Stimulated activated naive CD8-positive, alpha-beta T cell treated with anti-CD3 and anti-CD28 coated beads, Interleukin-15, amount 100 ng/mL, for 72 hours (primary cell): ENCODE measurements around the gene PPP2R2C.

Source experiments
- ATAC-seq: fragments of 150-1000 bp; cut with Tn5 transposase; 2 replicates; pipeline ENCODE4 v1.10.0; 2021; ENCODE audit warnings: mild to moderate bottlenecking, moderate library complexity
- DNase-seq, 2 donors: peaks; one replicate each; pipeline ENCODE4 v3.0.0; 2021 to 2022
- H3K27ac Mint-ChIP-seq, 2 donors: one replicate each; pipeline ENCODE4 v1.8.0; 2022; ENCODE audit warnings: mild to moderate bottlenecking in 2 of 2, mixed read lengths in 2 of 2, moderate library complexity in 2 of 2
- H3K27me3 Mint-ChIP-seq: one replicate; pipeline ENCODE4 v1.8.0; 2022; ENCODE audit warnings: mixed read lengths
- H3K4me1 Mint-ChIP-seq: one replicate; pipeline ENCODE4 v1.8.0; 2022; ENCODE audit warnings: mild to moderate bottlenecking, mixed read lengths
- H3K4me3 Mint-ChIP-seq, 2 donors: one replicate each; pipeline ENCODE4 v1.8.0; 2022; ENCODE audit warnings: mild to moderate bottlenecking in 2 of 2, mixed read lengths in 2 of 2, moderate library complexity in 1 of 2
- H3K9me3 Mint-ChIP-seq, 2 donors: one replicate each; pipeline ENCODE4 v1.8.0; 2022; ENCODE audit warnings: mixed read lengths in 2 of 2

PPP2R2C gene

DNA sequence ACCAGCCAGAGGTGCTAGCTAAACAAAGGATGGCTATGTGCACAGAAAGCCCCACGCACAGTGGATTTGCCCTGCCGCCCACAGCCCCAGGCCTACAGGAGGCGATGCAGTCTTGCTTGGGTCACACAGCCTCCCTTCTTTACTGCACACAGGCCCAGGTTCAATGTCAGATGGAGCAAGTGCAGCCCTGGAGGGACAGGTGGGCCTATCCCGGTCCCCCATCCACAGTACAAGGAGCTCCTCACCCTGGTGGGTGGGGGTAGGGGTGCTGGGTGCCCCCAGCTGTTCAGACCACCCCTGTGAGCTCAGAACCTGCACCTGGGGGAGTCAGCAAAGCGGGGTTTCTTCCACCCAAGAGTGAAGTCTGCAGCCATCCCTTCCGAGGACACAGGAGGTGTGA lies 114.9 kb downstream of the PPP2R2C start:
- ATAC-seq (no peak), DNase-seq (no peak)
- Mint-ChIP-seq H3K9me3 (no peaks in the 10 kb centered on the region), H3K4me3 (no peak overlapping the region), H3K4me1 (no peaks in the 10 kb centered on the region), H3K27ac (no peak overlapping the region), H3K27me3 (peaks cover 51% of the 10 kb centered on the region)

GRCh38 chr4:6356076-6356560 lies 116.3 kb downstream of the PPP2R2C start:
- Mint-ChIP-seq H3K4me3 (no peak overlapping the region), H3K9me3 (no peaks in the 10 kb centered on the region), H3K4me1 (no peaks in the 10 kb centered on the region), H3K27me3 (peaks cover 46% of the 10 kb centered on the region), H3K27ac (no peak overlapping the region)
- ATAC-seq (no peak), DNase-seq (no peak)

GRCh38 chr4:6355052-6355451 lies 117.4 kb downstream of the PPP2R2C start:
- no peaks in the 10 kb centered on the region for H3K9me3 Mint-ChIP-seq
- no peaks in the 10 kb centered on the region for H3K4me1 Mint-ChIP-seq
- H3K27me3 Mint-ChIP-seq = peaks cover 40% of the 10 kb centered on the region
- ATAC-seq (no peak), DNase-seq (no peak)
- no peak overlapping the region for H3K27ac Mint-ChIP-seq
- no peak overlapping the region for H3K4me3 Mint-ChIP-seq

GRCh38 chr4:6354626-6355025 lies 117.8 kb downstream of the PPP2R2C start:
- Mint-ChIP-seq H3K9me3 (no peaks in the 10 kb centered on the region), H3K27me3 (peaks cover 40% of the 10 kb centered on the region), H3K4me3 (no peak overlapping the region), H3K4me1 (no peaks in the 10 kb centered on the region), H3K27ac (no peak overlapping the region)
- ATAC-seq (no peak), DNase-seq (no peak)

DNA sequence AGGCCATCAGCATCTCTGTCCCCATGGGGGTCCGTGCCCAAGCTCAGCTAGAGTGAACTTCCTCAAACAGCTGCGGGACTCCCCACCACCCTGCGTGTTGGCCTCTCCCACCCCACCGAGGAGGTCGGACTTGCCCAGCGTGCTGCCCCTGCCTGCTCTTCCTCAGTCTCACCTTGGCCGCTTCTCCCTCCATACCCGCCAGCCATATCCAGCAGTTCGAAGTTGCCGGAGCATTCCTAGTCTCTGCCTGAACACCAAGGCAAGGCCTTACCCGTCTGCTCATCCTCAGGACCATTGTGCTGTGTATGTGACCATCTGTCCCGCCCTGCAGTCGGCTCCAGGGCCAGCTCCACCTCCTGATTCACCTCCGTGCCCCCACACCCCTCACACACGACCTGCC lies 118.3 kb downstream of the PPP2R2C start:
- H3K27me3 Mint-ChIP-seq = peaks cover 40% of the 10 kb centered on the region

GRCh38 chr4:6352031-6352692 lies 120.3 kb downstream of the PPP2R2C start:
- Mint-ChIP-seq H3K9me3 (no peaks in the 10 kb centered on the region), H3K27me3 (peaks cover 41% of the 10 kb centered on the region), H3K27ac (no peak overlapping the region), H3K4me3 (no peak overlapping the region), H3K4me1 (no peaks in the 10 kb centered on the region)
- ATAC-seq (no peak), DNase-seq (no peak)

More for the DNA sequence above, 118.3 kb downstream of the PPP2R2C start:
- no peak overlapping the region for H3K27ac Mint-ChIP-seq
- no peak for ATAC-seq
- DNase-seq = no peak
- H3K4me3 Mint-ChIP-seq = no peak overlapping the region
- no peaks in the 10 kb centered on the region for H3K4me1 Mint-ChIP-seq
- H3K9me3 Mint-ChIP-seq = no peaks in the 10 kb centered on the region

DNA sequence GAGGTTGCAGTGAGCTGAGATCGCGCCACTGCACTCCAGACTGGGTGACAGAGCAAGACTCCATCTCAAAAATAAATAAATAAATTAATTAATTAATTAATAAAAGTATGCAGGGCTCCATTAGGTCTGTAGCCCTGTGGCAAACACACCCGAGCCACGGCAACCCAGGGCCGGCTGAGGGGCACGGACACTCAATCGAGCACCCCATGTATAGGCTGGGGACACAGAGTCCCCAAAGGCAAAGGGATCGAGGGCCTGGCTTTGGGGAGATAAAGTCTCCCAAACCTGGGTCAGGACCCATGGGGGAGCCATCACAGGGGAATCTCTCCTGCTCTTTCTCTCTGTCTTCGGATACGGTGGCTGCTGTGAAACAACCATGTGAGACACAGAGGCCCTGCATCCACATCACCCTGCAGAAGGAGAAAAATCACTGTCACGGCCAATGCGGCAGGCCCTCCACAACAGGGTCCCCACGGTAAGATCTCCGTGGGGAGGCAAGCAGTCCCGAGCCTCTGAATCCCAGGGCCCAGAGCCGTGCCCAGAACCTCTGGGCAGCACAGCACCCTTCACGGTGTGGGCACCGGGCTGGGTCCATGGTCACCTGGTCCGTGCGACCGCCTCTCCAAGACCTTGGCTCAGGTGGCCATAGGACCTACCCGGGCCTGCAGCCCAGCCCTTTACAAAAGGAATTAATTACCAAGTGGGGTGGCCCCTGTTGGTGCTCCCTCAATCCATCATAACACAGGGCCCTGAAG lies 121.0 kb downstream of the PPP2R2C start:
- Mint-ChIP-seq H3K27me3 (peaks cover 41% of the 10 kb centered on the region), H3K4me1 (no peaks in the 10 kb centered on the region), H3K27ac (no peak overlapping the region), H3K9me3 (no peaks in the 10 kb centered on the region), H3K4me3 (no peak overlapping the region)
- ATAC-seq (no peak), DNase-seq (no peak)

DNA sequence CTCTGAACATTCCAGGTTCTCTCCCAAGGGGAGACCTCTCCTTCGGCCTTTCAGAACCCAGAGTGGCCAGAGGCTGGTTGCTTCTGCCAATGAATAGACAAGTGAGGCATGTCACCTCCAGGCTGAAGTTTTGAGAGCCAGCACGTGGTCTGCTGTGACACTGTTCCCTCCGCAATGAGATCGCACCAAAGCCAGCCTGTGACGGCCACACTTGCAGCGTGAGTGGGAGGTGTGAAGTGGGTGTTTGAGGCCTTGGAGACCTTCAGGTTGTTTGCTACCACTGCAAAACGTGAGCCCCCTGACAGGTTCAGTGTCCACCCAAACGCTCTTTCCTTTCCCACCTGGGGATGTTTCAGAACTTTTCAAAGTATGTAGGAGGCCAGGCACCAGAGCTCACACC lies 121.8 kb downstream of the PPP2R2C start:
- Mint-ChIP-seq H3K4me1 (no peaks in the 10 kb centered on the region), H3K27ac (no peak overlapping the region), H3K9me3 (no peaks in the 10 kb centered on the region), H3K27me3 (peaks cover 41% of the 10 kb centered on the region), H3K4me3 (no peak overlapping the region)
- DNase-seq (no peak), ATAC-seq (no peak)

DNA sequence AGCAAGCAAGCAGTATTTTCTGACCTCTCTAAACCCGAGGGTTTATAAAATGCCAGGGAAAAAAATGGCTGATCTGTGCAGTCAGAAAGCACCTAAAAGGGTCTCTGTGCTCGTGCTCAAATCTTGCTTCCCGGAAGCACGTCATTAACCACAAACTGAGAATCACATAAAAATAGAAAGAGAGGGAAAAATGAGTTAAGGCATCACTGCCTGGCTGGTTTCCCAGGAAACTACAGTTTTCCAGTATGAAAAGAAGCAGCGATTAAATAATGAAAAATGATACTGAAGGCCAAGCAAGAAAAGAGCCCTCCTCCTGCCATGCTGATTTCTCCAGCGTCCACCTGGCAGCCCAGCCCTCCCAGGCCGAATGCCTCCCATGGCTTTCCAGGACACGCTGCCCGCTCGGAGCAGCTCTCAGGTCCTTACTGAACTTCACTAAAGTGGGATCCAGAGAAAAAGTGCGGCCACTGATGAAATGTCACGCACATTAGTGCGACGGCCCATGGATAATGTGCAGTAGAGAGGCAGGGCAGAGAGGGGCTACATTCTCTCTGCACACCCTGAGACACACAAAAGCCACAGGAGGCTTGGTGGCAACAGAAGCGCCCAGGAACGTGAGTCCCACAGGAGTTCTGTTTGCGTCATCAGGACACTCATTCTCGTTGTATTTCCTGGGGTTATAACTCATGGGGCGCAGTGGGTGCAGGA lies 122.4 kb downstream of the PPP2R2C start:
- no peaks in the 10 kb centered on the region for H3K4me1 Mint-ChIP-seq
- peaks cover 38% of the 10 kb centered on the region for H3K27me3 Mint-ChIP-seq
- H3K9me3 Mint-ChIP-seq = no peaks in the 10 kb centered on the region
- H3K4me3 Mint-ChIP-seq = no peak overlapping the region
- no peak for DNase-seq
- no peak for ATAC-seq
- H3K27ac Mint-ChIP-seq = no peak overlapping the region

DNA sequence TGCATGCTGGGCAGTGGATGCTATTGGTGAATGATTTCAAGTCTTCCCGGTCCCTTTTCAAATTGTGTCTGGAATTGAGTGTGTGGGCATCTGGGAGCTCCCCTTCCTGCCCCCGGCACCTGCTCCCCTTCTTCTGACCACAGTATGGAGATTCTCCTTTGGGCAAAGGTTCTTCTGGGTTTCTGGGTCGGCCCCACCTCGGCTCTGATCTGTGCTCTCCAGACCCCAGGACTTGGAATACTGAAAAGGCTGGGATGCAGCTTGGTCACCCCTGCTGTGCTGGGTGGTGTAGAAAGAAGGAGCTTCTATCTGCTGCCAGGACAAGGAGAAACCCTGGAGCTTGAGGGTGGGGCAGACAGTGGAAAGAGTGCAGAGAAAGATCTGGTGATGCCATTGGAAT lies 124.0 kb downstream of the PPP2R2C start:
- H3K9me3 Mint-ChIP-seq = no peaks in the 10 kb centered on the region
- H3K27me3 Mint-ChIP-seq = peaks cover 23% of the 10 kb centered on the region
- peak overlapping the region in 1 of 2 donors; percentile 49 for H3K27ac Mint-ChIP-seq
- no peak overlapping the region for H3K4me3 Mint-ChIP-seq
- DNase-seq (no peak), ATAC-seq (no peak)
- H3K4me1 Mint-ChIP-seq = no peaks in the 10 kb centered on the region

GRCh38 chr4:6347511-6348045 lies 124.8 kb downstream of the PPP2R2C start:
- ATAC-seq = no peak
- H3K4me3 Mint-ChIP-seq = no peak overlapping the region
- no peak overlapping the region for H3K27ac Mint-ChIP-seq
- H3K9me3 Mint-ChIP-seq = no peaks in the 10 kb centered on the region
- H3K27me3 Mint-ChIP-seq = peaks cover 26% of the 10 kb centered on the region
- no peaks in the 10 kb centered on the region for H3K4me1 Mint-ChIP-seq
- no peak for DNase-seq

DNA sequence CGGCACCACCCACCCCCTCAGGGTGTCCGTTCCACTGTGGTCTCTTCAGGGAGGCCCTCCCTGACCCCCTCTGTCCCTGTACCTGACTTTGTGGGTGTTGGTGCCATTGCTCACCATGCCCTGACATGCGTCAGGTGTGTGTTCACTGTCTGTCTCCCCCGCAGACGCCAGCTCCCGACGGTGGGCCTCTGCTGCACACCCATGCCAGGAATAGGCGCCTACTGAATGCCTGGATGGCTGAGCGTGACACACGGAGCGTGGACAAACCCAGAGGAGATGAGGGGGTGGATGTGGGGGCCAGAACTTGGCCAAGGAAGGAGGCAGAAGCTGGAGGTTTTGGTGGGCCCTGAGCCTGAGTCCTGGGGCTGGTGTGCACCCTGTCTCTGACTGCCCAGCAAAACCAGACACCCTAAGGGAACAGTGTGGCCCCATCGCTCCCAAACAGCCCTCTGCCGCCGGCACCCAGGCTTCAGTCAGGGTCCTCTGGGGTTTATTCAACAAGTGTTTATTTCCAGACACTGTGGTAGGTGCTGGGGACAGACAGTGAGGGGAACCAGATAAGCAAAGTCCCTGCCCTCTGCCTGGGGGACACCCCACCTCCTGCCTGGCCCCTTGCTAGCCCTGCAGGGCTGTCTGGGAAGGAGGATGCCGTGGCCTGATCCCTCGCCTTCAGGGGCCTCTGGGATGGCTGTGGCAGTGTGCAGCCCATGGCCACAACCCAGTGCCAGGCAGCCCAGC lies 125.9 kb downstream of the PPP2R2C start:
- Mint-ChIP-seq H3K9me3 (no peaks in the 10 kb centered on the region), H3K4me1 (no peaks in the 10 kb centered on the region), H3K4me3 (no peak overlapping the region), H3K27me3 (peaks cover 21% of the 10 kb centered on the region), H3K27ac (peak overlapping the region in 1 of 2 donors; percentile 72)
- DNase-seq (no peak), ATAC-seq (no peak)

DNA sequence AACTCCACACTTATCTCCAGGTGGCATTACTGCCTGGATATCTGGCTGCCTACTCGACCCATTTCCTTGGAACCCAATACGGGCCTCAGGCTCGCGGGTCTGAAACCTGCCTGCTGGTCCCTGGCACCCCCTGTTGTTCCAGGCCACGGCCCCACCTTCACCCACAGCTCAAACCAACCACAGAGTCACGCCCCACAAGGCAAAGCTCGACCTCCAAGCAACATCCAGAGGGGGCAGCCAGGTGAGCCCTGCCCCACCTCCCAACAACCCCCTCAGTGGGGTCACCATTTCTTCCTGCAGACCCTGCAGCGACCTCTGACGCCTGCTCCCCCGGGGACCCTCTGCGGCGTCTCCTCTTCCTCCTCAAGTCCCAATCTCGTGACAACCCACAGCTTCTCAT lies 126.5 kb downstream of the PPP2R2C start:
- Mint-ChIP-seq H3K27ac (no peak overlapping the region), H3K27me3 (peaks cover 27% of the 10 kb centered on the region), H3K9me3 (no peaks in the 10 kb centered on the region), H3K4me1 (no peaks in the 10 kb centered on the region), H3K4me3 (no peak overlapping the region)
- DNase-seq (no peak), ATAC-seq (no peak)

- Mint-ChIP-seq H3K9me3 (no peaks in the 10 kb centered on the region), H3K4me1 (no peaks in the 10 kb centered on the region), H3K27me3 (peaks cover 33% of the 10 kb centered on the region), H3K27ac (no peak overlapping the region), H3K4me3 (no peak overlapping the region)
- ATAC-seq (no peak), DNase-seq (no peak)
Observed at GRCh38 chr4:6345096-6345830, 127.2 kb downstream of the PPP2R2C start.

DNA sequence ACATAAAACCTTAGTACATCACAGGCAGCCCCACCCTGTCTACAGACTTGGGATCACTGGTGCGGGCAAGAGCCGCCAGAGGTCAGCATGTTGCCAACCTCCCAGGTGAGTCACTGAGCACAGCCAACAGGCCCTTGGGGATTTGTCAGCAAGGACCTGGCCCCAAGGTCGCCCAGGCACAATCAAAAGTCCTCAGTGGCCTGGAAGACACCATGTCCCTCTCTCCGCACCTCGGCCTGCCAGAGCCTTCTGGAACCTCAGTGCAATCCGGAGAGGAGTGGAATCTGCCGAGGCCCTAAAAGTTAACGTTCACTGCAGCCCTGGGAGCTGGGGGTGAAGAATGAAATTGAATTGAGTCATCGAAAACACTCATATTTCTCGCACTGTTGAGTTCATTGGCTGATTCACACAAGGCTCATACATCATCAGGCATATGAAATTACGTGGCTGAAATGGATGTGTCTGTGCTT lies 128.4 kb downstream of the PPP2R2C start:
- no peak for DNase-seq

More for the DNA sequence above, 128.4 kb downstream of the PPP2R2C start:
- H3K27ac Mint-ChIP-seq = no peak overlapping the region
- peaks cover 46% of the 10 kb centered on the region for H3K27me3 Mint-ChIP-seq
- no peak for ATAC-seq
- H3K4me3 Mint-ChIP-seq = no peak overlapping the region
- H3K9me3 Mint-ChIP-seq = no peaks in the 10 kb centered on the region
- peaks cover 2% of the 10 kb centered on the region for H3K4me1 Mint-ChIP-seq
